NCI-H524 treated with DMSO at 0.1 percent for 48 hours (cell line): ENCODE measurements around the gene ABCF2.

Experiments
- DNase-seq: peaks from one replicate; lab custom pipeline; 2025; lab: John Stamatoyannopoulos, UW

Gene ABCF2

DNA sequence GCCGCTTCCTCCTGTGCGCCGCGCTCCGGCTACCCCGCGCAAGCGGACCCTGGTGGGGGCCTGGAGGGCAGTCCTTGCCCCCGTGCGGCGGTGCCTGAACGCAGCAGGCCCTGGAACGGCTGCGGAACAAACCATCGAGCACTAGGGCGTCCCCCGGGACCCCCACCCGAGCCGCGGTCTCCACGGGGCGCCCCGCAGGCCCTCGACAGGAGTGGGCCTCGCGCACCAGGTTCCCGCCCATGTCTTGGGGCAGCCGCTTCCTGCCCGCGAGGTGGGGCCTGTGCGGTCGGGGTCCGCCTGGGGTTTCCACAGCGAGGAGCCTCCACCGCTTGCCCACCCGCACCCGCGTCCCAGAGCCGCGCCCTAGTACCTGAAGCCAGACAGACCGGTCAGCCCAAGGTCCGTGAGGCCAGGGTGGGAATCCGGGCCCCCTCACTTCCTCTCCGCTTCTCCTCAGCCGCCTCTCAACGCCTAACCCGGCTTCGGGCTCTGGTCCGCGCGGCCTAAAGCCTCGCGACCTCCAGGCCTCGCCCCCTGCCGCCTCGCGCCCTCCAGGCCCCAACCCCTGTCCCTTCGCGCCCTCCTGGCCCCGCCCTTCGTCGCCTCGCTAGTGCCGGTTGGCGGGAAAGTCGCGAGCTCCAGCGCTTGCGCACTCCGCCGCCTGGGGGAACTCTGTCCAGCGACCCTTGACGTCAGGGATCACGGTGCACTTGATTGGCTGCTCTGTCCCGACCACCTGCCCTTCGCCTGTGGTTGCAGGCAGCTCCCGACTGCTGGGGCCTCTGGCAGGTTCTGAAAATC, 52.6 kb downstream of the ABCF2 start:
- no peak for DNase-seq

DNA sequence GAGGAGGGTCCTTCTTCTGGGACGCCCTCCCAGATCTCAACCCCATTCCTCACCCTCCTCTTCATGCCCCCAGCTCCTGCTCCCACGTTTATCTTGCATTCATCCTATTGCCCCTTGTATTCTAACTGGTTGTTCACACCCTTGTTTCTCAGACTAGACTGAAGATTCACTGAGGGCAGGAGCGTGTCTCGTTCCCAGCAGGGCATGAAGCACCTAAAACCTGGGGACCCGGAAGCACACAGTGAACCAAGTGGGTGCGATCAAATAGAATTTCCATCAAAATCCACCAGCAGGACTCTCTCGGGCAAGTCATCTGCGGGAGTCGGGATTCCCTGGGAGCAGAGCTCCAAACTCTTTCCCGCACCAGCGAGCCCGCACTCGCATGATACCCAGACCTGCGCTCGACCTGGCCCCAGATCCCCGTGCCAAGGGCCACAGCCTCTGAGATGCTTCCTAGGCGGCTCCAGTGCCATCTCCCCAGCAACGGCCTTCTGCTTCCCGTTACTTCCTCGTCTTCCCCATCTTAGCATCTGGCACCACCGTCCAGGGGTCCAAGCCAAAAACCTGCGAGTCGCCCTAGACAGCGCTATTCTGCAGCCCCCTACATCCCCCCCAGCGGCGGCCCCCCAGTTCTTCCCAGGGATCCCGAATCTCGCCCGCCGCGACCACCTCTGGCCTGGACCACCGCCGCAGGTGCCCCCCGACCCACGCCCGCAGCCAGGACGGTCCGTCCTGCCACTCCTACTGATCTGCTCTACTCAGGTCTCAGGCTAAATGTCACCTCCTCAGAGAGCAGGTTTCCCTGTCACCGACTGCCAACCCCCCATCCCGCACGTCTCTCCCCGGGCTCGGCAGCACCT, 53.4 kb downstream of the ABCF2 start:
- no peak for DNase-seq

GRCh38 chr7:151172273-151173141, 54.5 kb downstream of the ABCF2 start:
- no peak for DNase-seq

DNA sequence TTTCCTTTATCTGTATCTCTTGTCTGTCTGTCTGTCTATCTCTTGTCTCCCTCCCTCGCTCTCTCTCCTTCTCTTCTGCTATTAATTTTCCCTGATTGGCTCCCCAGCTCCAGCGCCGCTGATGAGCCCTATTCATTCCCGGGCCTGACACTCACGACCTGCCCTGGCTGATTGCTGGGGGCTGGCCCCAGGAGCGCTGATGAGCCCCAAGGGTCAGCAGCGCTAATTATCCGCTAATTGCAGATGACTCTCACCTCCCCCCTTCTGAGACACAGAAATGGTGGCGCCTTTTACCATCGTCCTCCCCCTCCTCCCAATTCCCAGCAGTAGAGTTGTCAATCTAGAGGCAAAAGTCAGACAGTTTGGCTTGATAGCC, 58.2 kb downstream of the ABCF2 start:
- no peak for DNase-seq

DNA sequence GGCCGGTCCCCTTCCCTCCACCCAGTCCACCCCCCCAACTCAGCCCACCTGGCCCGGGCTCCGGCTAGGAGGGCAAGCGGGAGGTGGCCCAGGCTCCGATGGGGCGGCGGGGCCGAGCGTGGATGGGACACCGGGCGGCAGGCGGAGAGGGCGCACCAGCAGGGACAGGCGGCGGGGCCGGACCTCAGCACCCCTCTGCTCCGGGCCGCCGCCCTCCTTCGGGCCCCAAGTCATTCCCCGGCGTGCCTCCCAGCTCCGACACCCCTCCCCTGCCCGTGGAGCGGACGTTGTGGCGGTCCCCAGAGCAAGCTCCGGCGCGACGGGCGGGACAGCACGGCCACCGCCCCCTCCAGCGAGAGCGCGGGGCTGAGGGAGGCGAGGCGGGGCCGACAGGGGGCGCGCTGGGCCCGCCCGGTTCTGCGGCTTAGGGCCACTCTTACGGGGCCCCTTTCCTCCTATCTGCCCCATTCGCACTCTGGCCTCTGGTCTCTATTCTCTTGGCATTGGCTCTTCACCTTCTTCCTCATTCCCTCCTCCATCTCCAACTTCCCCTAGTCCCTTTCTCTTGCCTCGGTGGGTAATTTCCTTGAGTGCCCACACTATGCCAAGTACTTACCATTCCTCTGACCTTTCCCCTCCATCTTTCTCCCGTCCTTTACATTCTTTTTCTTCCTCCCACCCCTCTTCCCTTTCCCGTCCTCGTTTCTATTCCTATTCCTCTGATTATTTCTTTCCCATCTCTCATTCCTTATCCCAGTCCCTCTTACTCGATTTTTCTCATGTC, 58.8 kb downstream of the ABCF2 start:
- DNase-seq = no peak

GRCh38 chr7:151167197-151167961, 59.6 kb downstream of the ABCF2 start, which contains the start of gene GBX1:
Gene GBX1, minus strand, starts transcription at chr7:151167694. Its CDS starts 146 bp downstream, at chr7:151167548.
- no peak for DNase-seq

- DNase-seq = no peak
Observed at GRCh38 chr7:151166629-151167196, 60.3 kb downstream of the ABCF2 start.
